ENCODE data around the gene ARIH1. TPM values are rescaled to one million over a fixed set of nuclear protein-coding genes. Genes with fewer than 3 reads are reported as not detected.

Gene ARIH1
- total and polyA plus RNA-seq, 2 of the 8 experiments (the other 6 are each of a cell fraction or from before 2014, with no cell fraction given) = 32.7 to 179 TPM

GRCh38 chr15:72599855-72600464 lies 125.8 kb downstream of the ARIH1 start:
- FAIRE-seq (peak; percentile 68), DNase-seq (ENCODE audit: low read depth in 1 of 2, low spot score in 2 of 2) (no peak)
- Histone ChIP-seq H3K9ac (replicated peaks in 1 of 4; ENCODE audit: extremely low read depth in 1 of 4, low read depth in 3 of 4, low read length in 3 of 4) (no peak overlapping the region), H2BK15ac (ENCODE audit: low read length) (no peak overlapping the region), H3K9me3 (ENCODE audit: insufficient read depth in 2 of 2, low read depth in 1 of 2, low read length in 1 of 2) (no peaks in the 10 kb centered on the region), H4K91ac (replicated peaks; ENCODE audit: insufficient read length, low read length) (no peak overlapping the region), H3K4me2 (ENCODE audit: insufficient read depth in 1 of 2, low read depth in 2 of 2, low read length in 2 of 2) (no peak overlapping the region), H3K4me1 (replicated peaks in 1 of 4; ENCODE audit: control insufficient read depth in 3 of 4, insufficient read depth in 4 of 4, low read length in 3 of 4) (peaks cover 0 to 8% (median under 1%) of the 10 kb centered on the region in 4 experiments; a peak in 3 of 7 replicates), H3K18ac (ENCODE audit: extremely low read depth, low read length) (no peak overlapping the region), H3K23me2 (ENCODE audit: low read depth, low read length) (no peaks in the 10 kb centered on the region), H3K36me3 (ENCODE audit: control insufficient read depth in 2 of 4, insufficient read depth in 4 of 4, low read length in 3 of 4) (no peaks in the 10 kb centered on the region), H4K20me1 (replicated peaks in 1 of 2; ENCODE audit: control insufficient read depth in 1 of 2, insufficient read depth in 2 of 2, low read length in 2 of 2) (no peaks in the 10 kb centered on the region), H3K4me3 (ENCODE audit: extremely low read depth in 1 of 4, insufficient read depth in 2 of 4, low read depth in 3 of 4, low read length in 4 of 4) (no peak overlapping the region), H3K56ac (replicated peaks; ENCODE audit: insufficient read length, low read depth, low read length) (no peak overlapping the region), H4K8ac (ENCODE audit: extremely low read depth, insufficient read depth, low read length) (no peak overlapping the region), H2AFZ (ENCODE audit: low read length) (no peak overlapping the region), H2BK12ac (ENCODE audit: low read depth, low read length) (no peak overlapping the region), H2BK20ac (ENCODE audit: low read length) (no peak overlapping the region), H4K5ac (ENCODE audit: insufficient read length, low read depth, low read length) (no peak overlapping the region), H2BK5ac (ENCODE audit: low read depth, low read length) (no peak overlapping the region), H3K14ac (ENCODE audit: insufficient read length) (no peak overlapping the region), H3K79me2 (ENCODE audit: control insufficient read depth in 1 of 2, insufficient read depth in 2 of 2, low read length in 2 of 2) (no peaks in the 10 kb centered on the region), H3K79me1 (ENCODE audit: low read depth, low read length) (no peaks in the 10 kb centered on the region), H3K27ac (ENCODE audit: low read depth, low read length) (no peak overlapping the region), H3K23ac (ENCODE audit: insufficient read length) (no peak overlapping the region), H3K27me3 (replicated peaks in 1 of 4; ENCODE audit: control insufficient read depth in 3 of 4, extremely low read depth in 1 of 4, insufficient read depth in 3 of 4, low read length in 3 of 4) (no peaks in the 10 kb centered on the region), H2AK5ac (ENCODE audit: low read depth, low read length) (no peak overlapping the region), H3K4ac (replicated peaks; ENCODE audit: insufficient read length, low read depth, low read length) (no peak overlapping the region), H2BK120ac (replicated peaks; ENCODE audit: low read depth, low read length) (no peak overlapping the region)
- no peak for TF ChIP-seq ASH2L (IDR thresholded peaks at IDR 0.05; ENCODE audit: low read length)
- peak in 2 of 3 experiments; percentile 53 to 59; a peak in 3 of 4 replicates for TF ChIP-seq CTCF (IDR thresholded peaks at IDR 0.05; ENCODE audit: control extremely low read depth in 1 of 3, insufficient read depth in 1 of 3, low read depth in 1 of 3, low read length in 3 of 3)
- peak; percentile 68 to 73 for TF ChIP-seq RAD21 (IDR thresholded peaks at IDR 0.05 in 1 of 2, conservative IDR thresholded peaks at IDR 0.05 in 1 of 2; ENCODE audit: low read depth in 2 of 2, low read length in 2 of 2)
- CTCF ChIA-PET (ENCODE audit: partially characterized antibody) = interaction anchor here (0.6 to 5.1 kb wide), 41 partner anchors 9 to 1237 kb away, joined by 3 to 38 read pairs (median 4); partner anchors contain the start of genes BBS4 and HIGD2B
- POLR2A ChIA-PET (ENCODE audit: partially characterized antibody) = interaction anchor here (1.3 kb wide), 2 partner anchors 10 to 71 kb away, joined by 3 to 4 read pairs; no protein-coding TSS in a partner anchor
- WGBS, 2 experiments (ENCODE audit: extremely low coverage in 1 of 2, insufficient coverage in 1 of 2, insufficient read length in 1 of 2, insufficient replicate concordance in 2 of 2, low coverage in 1 of 2, low lambda C conversion rate in 2 of 2, missing lambda C conversion rate in 1 of 2) = 65% methylated on average over 2 of the region's 2 CpGs; no CpG with 5 or more reads in 1 of the 2 experiments
